Dermis microvascular lymphatic vessel endothelial cell (primary cell): ENCODE data around the gene PCDH11Y. TPM values are rescaled to one million over a fixed set of nuclear protein-coding genes. Genes with fewer than 3 reads are reported as not detected.
"Not testable (repeated sequence)": the region's sequence is repeated elsewhere in the genome, so short reads cannot be mapped to it uniquely, and the experiment has no call there.

Experiments used
- DNase-seq, 2 donors: peaks; one replicate each; pipeline versions ENCODE4 v3.0.0 to v3.0.0-alpha.2; 2010; ENCODE audit warnings: low read depth in 2 of 2
- total RNA-seq: library from RNA; depleted of rRNA; stranded (reverse); fragments of >200 nt; gene quantifications from 2 replicates; pipeline ENCODE4 v1.2.1, GENCODE V29; 2014

Gene PCDH11Y
- total RNA-seq: not detected in 2 replicates

- not testable (repeated sequence) for DNase-seq
Measured at GRCh38 chrY:5000057-5000456, at the start of gene PCDH11Y. Gene PCDH11Y, plus strand, starts transcription at chrY:5000296. Its CDS starts 56,804 bp downstream, at chrY:5057100.

GRCh38 chrY:4967894-4968293 lies 32.2 kb upstream of the PCDH11Y start:
- not testable (repeated sequence) for DNase-seq

DNA sequence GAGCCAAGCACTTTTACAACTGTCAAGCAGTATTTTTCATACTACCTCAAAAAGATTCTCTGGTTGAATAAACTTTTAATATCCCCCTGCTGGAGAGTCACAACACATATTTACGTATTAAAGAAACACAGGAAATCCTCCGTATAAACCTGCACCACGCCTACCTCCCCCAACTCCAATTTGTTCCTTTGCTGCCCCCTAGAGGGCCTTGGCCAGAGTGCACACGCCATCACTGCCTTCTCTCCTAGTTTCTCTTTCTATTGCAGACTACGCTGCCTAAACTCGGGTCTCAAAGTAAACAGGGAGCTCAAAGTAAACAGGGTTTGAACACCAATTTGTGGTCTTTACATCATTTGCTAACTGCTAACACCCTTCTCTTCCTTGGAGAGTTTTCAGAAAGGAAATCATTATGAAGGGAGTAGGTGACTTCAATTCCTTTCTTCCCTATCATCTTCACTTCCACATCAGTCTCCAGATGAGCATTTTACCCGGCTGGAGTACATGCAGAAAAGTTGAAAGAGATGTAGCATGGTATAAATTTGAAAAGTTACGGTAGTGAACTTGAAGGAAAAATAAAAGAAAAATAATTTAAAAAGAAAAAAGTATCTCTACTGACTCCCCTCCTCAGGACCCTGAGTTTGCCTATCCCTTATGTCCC lies 8.2 kb upstream of the PCDH11Y start:
- not testable (repeated sequence) for DNase-seq

- not testable (repeated sequence) for DNase-seq
Measured at GRCh38 chrY:4994892-4995291, 5.2 kb upstream of the PCDH11Y start.

GRCh38 chrY:5002476-5003184 lies 2.5 kb downstream of the PCDH11Y start:
- DNase-seq: not testable (repeated sequence)

GRCh38 chrY:5038972-5039523 lies 39.0 kb downstream of the PCDH11Y start:
- DNase-seq: not testable (repeated sequence)

GRCh38 chrY:5083017-5083416 lies 82.9 kb downstream of the PCDH11Y start:
- not testable (repeated sequence) for DNase-seq

DNA sequence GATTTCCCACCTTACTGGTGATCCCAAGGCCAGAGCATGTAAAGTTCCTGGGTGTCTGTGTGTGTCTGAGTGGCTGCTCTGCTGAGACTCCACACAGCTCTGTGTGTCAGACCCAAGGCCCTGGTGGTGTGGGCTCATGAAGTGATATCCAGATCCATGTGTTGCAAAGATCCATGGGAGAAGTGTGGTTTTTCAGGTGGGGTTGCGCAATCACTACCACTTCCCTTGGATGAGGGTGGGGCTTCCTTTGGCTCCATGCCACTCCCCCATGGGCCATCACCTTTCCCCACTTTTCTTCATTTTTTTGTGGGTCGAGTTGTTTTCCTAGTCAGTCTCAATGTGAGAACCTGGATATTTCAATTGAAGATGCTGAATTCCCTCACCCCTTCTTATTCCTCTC lies 182.9 kb downstream of the PCDH11Y start:
- DNase-seq: not testable (repeated sequence)

DNA sequence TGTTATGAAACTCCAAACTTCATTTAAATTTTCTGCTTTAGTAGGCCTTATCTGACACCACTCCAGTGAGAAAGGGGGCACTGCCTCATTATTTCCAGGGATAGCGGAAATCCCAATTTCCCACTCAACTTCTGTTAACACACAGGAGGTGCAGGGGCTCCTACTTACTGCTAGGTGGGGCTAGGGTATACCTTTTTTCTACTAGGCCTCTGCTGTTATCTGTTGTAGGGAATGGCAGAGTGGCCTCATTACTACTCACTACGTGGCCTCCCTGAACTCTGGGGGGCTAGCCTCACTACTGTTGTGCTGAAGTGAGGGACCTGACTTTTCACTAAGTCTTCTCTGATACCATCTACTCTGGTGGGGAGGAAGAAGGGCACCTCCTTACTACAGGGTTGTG lies 215.0 kb downstream of the PCDH11Y start:
- DNase-seq: not testable (repeated sequence)

- not testable (repeated sequence) for DNase-seq
Measured at GRCh38 chrY:5324931-5325330, 324.8 kb downstream of the PCDH11Y start.

GRCh38 chrY:5342220-5342619 lies 342.1 kb downstream of the PCDH11Y start:
- DNase-seq: not testable (repeated sequence)

DNA sequence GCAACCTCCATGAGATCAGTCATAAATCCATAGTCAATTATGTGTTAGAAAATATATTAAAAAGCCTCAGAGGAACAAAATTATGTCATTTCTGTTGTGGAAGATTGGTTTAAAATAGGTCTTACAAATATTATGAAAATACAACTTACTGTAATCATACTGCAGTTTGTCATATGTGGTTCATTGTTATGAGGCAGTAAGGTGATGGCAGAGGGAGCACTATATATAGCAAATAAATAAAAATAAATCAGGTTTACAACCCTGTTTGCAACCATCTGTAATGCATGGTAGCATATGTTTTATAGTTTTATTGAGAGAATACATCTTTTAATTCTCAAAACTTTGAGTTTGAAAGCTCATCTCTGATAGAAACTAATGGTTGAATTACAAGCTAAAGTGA lies 543.6 kb downstream of the PCDH11Y start:
- DNase-seq: not testable (repeated sequence)

- DNase-seq: not testable (repeated sequence)
Measured at GRCh38 chrY:5638589-5638988, 638.5 kb downstream of the PCDH11Y start.

GRCh38 chrY:5679265-5679664 lies 679.2 kb downstream of the PCDH11Y start:
- DNase-seq: not testable (repeated sequence)

- DNase-seq: not testable (repeated sequence)
Measured at GRCh38 chrY:5708727-5709126, 708.6 kb downstream of the PCDH11Y start.

- DNase-seq: not testable (repeated sequence)
Measured at GRCh38 chrY:5709788-5710381, 709.8 kb downstream of the PCDH11Y start.

DNA sequence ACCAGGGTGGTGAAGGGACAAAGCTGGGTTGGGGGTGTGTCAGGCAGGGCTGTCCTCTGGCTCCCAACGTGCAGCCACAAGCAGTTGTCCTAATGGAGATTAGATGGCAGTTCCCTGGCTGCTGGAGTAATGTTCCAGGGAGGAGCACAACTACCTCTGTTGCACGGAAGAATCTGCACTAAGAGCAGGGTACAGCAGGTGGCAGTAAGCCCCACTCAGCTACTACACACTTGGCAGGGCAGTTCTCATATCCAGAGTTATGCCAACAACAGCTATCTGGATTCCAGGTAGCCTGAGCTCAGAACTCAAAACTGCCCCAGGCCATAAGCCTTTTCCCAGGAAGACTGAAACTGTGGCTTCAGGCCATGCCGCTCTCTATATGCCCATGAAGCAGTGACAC lies 761.3 kb downstream of the PCDH11Y start:
- DNase-seq: not testable (repeated sequence)

GRCh38 chrY:5776485-5776884 lies 776.4 kb downstream of the PCDH11Y start:
- not testable (repeated sequence) for DNase-seq
